NT2/D1 (cell line): Measurements from ENCODE around the gene RHO.

Experiments used
- DNase-seq: peaks from one replicate; pipeline ENCODE4 v3.0.0-alpha.2; 2011; ENCODE audit warnings: low read depth, low spot score
- H3K27me3 ChIP-seq: 2 replicates; pipeline ENCODE4 v1.6.0; 2011; ENCODE audit warnings: mild to moderate bottlenecking; ENCODE audit not compliant: insufficient read length, insufficient read depth
- H3K36me3 ChIP-seq: 2 replicates; pipeline ENCODE4 v1.6.1; 2011; ENCODE audit warnings: mild to moderate bottlenecking, low read length, mixed read lengths; ENCODE audit not compliant: insufficient read depth, insufficient read length
- H3K4me1 ChIP-seq: 2 replicates; pipeline ENCODE4 v1.5.1; 2011; ENCODE audit not compliant: insufficient read depth, insufficient read length
- H3K4me3 ChIP-seq: 2 replicates; pipeline ENCODE4 v1.5.1; 2011; ENCODE audit warnings: low read depth; ENCODE audit not compliant: insufficient read length
- H3K9ac ChIP-seq: 2 replicates; pipeline ENCODE4 v1.6.0; 2011; ENCODE audit warnings: low read depth; ENCODE audit not compliant: insufficient read length
- H3K9me3 ChIP-seq: 2 replicates; pipeline ENCODE4 v1.5.1; 2011; ENCODE audit warnings: mild to moderate bottlenecking, low read length; ENCODE audit not compliant: insufficient read depth
- SUZ12 ChIP-seq: IDR thresholded peaks from 2 replicates; pipeline ENCODE4 v1.6.1; 2011; ENCODE audit not compliant: insufficient read length, insufficient read depth; ENCODE audit errors: extremely low read depth
- YY1 ChIP-seq: IDR thresholded peaks from 2 replicates; pipeline ENCODE4 v1.6.1; 2011; ENCODE audit not compliant: insufficient read length, insufficient read depth
- ZNF274 ChIP-seq: IDR thresholded peaks from 2 replicates; pipeline ENCODE4 v1.6.1; 2011; ENCODE audit warnings: mild to moderate bottlenecking, low read depth, low read length

RHO gene

GRCh38 chr3:129581623-129582022, 53.2 kb downstream of the RHO start:
- H3K4me1 ChIP-seq = peaks cover 7% of the 10 kb centered on the region
- no peak overlapping the region for H3K4me3 ChIP-seq
- H3K9ac ChIP-seq = no peak overlapping the region
- no peaks in the 10 kb centered on the region for H3K27me3 ChIP-seq
- H3K36me3 ChIP-seq = peaks cover 99% of the 10 kb centered on the region
- DNase-seq = no peak
- H3K9me3 ChIP-seq = no peaks in the 10 kb centered on the region
- TF ChIP-seq YY1 (no peak), ZNF274 (no peak), SUZ12 (no peak)

GRCh38 chr3:129582799-129583198, 54.4 kb downstream of the RHO start:
- no peak overlapping the region for H3K4me3 ChIP-seq
- H3K4me1 ChIP-seq = peaks cover 2% of the 10 kb centered on the region
- no peak for TF ChIP-seq SUZ12
- TF ChIP-seq ZNF274 = no peak
- TF ChIP-seq YY1 = no peak
- H3K9me3 ChIP-seq = no peaks in the 10 kb centered on the region
- H3K27me3 ChIP-seq = no peaks in the 10 kb centered on the region
- peaks cover 100% of the 10 kb centered on the region for H3K36me3 ChIP-seq
- DNase-seq = no peak
- H3K9ac ChIP-seq = no peak overlapping the region

- H3K9me3 ChIP-seq = no peaks in the 10 kb centered on the region
- H3K4me3 ChIP-seq = no peak overlapping the region
- no peak for TF ChIP-seq SUZ12
- no peak for TF ChIP-seq YY1
- no peak for TF ChIP-seq ZNF274
- H3K27me3 ChIP-seq = no peaks in the 10 kb centered on the region
- H3K36me3 ChIP-seq = peaks cover 100% of the 10 kb centered on the region
- peaks cover 6% of the 10 kb centered on the region for H3K4me1 ChIP-seq
- no peak overlapping the region for H3K9ac ChIP-seq
- DNase-seq = no peak
Measured at GRCh38 chr3:129583289-129583688, 54.9 kb downstream of the RHO start.

DNA sequence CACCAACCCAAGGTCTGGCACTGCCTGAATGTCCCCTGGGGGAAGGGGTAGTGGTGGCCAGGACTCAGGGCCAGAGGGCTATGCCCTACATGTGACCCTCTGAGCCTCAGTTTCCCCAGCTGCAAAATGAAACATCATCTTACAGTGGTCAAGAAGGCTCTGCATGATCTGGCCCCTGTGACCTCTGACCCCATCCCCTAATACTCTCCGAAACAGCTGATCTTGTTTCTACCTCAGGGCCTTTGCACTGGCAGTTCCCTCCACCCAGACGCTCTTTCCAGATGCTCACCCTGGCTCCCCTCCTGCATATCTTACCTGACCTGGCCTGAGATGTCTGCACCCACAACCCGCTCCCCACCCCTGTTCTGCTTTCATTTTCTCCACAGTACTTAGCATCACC, 56.2 kb downstream of the RHO start:
- TF ChIP-seq YY1 (no peak), SUZ12 (no peak), ZNF274 (no peak)
- Histone ChIP-seq H3K4me1 (peaks cover 11% of the 10 kb centered on the region), H3K4me3 (no peak overlapping the region), H3K9ac (no peak overlapping the region), H3K27me3 (no peaks in the 10 kb centered on the region), H3K36me3 (peaks cover 100% of the 10 kb centered on the region), H3K9me3 (no peaks in the 10 kb centered on the region)
- DNase-seq = no peak
